RPMI8226 (cell line): ENCODE results near the gene GNAS-AS1.

Experiments
- DNase-seq: peaks from one replicate; pipeline ENCODE4 v3.0.0-alpha.2; 2015

Gene GNAS-AS1

DNA sequence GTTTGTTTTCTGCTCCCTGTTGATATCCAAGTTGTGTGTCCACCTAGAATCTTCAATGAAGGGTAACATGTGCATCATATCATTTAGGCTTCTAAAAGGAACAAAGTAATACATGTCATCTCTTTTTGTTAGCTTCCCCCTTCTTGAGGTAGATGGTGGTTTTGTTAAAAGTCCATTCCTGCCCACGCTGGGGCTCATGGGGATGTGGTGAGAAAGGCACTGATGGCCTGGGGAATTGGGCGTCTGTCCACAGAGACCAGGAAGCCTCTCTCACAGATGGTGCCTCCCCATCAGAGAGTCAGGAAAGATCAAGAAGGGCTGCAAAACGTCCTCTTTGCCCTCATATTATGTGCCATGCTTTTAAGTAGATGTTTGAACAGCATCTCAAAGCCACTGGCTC is 34.3 kb upstream of the GNAS-AS1 start:
- no peak for DNase-seq

- DNase-seq, result no peak
These were observed 32.6 kb upstream of the GNAS-AS1 start for GRCh38 chr20:58883241-58883691.

DNA sequence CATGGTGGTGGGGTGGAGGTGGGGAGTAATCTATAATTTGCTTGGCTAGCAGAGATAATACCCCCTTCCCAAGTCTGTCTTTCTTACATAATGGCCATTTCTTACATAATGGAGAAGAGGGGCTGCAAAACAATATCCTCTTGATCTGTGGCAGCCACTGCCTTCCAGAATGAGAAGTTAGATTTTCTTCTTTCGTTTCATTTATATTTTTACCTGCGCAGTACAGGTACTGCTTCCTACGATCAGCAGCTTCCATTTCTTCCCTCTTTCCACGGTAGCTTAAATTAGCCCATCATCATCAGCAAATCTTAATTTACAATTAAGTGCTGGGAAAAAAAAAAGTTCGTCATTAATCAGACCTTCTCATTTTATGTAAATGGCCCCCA is 32.0 kb upstream of the GNAS-AS1 start:
- no peak for DNase-seq

- DNase-seq, result peak; percentile 15
These were observed 30.5 kb upstream of the GNAS-AS1 start for GRCh38 chr20:58880994-58881752.

GRCh38 chr20:58880441-58880840 is 29.7 kb upstream of the GNAS-AS1 start:
- DNase-seq, result no peak

GRCh38 chr20:58878399-58878798 is 27.7 kb upstream of the GNAS-AS1 start:
- no peak for DNase-seq

DNA sequence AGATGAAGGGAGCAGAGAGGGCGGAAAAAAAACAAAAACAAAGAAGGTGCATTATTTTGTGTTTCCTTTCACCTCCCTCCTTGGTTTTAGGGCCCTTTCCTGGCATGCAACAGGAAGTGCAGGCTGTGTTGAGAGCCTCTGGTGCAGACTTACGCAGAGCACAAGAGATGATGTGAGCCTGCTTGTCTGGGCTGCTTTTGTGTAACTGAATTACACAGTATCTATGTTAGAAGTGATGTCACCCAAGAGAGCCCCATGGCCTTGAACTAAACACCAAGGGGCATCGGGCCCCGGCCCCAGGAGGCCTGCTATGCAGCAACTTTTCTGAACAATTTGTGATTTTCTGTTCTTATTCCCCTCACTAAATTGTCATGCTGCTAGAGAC is 27.3 kb upstream of the GNAS-AS1 start:
- DNase-seq, result no peak

DNA sequence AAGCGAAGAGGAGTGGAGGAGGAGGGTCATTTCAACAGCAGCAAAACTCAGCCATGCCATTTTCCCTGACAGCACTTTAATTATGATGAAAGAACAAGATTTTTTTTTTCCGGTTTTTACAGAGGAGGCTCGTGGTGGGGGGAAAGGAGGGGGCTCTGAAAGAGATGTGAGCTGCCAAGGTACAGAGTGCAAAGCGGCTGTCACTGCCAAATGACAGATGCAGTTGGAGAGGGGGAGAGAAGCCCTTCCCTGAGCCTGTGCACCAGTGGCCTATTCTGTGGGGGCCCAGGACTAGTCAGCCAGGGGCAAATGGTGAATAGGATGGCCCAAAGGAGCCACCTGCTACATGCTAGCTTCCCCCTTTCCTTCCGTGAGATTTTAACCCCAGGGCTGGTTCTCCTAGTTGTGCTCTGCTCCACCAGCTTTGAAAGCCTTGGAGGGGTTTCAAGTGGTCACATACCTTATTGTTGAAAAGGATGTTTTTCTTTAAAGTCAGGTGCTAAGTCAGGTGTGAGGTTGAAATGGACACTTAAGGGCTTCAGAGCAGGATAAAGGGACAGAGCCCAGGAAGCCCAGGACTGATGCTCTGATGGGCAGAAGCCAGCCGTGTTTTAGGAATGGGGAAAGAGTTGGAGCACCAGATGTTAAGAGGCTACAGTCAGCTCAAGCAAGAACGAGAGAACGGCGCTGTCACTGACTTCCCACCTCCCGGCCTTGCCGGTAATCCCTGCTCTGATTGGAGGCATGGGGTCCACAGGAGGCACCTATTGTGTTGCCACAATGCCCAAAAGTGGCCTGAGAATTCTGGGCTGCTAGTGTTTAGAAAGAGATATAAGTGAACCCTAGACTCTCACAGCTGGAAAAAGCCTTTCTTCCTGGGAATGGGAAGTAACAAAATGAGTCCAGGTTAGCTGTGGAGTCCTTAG is 26.6 kb upstream of the GNAS-AS1 start:
- no peak for DNase-seq

DNA sequence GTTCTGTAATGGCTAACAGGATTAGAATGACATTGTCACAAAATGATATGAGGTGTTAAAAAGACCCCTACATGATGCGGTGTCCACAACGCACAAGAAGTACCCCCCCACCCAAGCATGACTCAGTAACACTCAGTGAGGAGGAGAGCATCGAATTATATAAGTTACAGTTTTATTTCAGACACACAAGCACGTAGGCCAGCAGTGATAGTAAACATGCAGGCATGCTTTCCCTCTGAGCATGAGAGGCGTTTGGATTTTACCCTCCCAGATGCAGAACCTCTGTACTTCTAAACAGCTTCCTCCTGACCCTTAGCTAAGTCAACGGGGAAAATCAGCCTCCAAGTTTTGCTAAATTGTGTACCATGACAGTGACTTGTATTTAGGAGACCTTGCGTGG is 25.7 kb upstream of the GNAS-AS1 start:
- DNase-seq, result no peak

DNA sequence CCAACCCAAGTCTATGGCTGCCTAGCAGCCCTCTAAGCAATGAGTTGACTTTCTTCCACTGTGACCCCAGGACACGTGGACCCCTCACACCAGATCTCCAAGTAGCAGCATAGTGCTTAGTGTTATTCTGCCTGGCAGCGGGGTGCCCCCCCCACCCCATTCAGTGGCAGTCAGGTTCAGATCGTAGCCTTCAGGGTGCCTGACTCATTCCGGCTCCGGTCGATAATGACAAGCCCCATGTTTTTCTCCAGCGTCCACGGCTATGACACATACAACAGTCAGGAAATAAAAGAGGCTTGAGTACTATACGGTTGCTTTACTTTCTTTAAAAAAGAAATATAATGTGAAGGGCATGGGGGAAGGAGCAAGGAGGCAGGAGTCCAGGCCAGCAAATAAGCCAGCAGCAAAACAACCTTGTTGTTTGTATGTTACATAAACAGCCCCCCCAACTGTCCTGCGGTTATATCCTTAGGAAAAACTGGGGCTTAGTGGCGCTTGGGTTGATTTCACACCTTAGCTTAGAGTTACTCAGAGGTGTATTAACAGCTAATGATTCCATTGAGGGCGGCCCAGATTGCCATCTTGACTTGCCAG is 24.9 kb upstream of the GNAS-AS1 start:
- no peak for DNase-seq

DNA sequence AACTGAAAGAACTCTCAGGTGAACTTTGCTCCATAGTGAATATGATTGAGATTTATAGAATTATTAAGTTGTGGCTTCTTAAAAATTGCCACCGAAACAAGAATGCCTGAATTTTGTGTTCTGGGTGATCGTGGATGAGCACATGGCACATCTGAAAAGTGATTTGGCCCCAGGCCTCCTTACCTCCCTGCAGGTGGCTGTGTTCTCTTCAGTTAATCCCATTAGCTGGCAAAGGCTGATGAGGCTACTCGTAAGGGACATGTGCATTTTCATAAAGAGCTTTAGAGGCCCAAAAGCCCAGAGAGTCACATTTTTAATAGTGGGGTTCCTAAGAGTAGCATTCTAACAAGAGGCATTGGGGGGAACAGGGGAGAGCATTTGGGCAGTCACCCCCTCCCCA is 24.4 kb upstream of the GNAS-AS1 start:
- DNase-seq, result no peak

GRCh38 chr20:58874469-58874868 is 23.8 kb upstream of the GNAS-AS1 start:
- DNase-seq, result no peak

DNA sequence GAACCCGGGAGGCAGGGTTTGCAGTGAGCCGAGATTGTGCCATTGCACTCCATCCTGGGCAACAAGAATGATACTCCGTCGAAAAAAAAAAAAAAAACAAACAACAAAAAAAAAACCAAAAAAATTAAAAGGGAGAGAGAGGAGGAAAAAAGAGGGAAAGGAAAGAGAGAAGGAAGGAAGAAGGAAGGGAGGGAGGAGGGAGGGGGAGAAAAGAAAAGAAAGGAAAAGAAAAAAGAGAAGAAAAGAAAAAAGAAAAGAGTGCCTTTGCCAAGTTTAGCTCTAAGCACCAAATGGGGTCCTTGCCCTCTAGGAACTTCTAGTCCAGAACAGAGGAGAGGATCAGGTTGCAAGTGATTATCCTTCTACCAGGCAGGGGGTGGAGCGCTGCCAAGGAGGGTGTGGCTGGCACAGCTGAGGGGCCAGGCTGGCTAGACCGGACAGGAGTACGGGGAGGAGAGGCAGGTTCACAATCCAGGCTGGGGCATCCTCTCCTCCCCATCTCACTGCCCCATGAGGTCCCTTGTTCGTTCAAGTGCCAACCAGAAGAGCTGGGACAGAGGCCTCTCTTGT is 20.9 kb upstream of the GNAS-AS1 start:
- DNase-seq, result peak; percentile 20

- peak; percentile 58 for DNase-seq
These were observed 19.8 kb upstream of the GNAS-AS1 start for GRCh38 chr20:58870293-58871014.

GRCh38 chr20:58869662-58870227 is 19.0 kb upstream of the GNAS-AS1 start:
- no peak for DNase-seq

GRCh38 chr20:58868795-58869194 is 18.1 kb upstream of the GNAS-AS1 start:
- peak; percentile 30 for DNase-seq

- DNase-seq, result no peak
These were observed 16.5 kb upstream of the GNAS-AS1 start for GRCh38 chr20:58867211-58867610.

DNA sequence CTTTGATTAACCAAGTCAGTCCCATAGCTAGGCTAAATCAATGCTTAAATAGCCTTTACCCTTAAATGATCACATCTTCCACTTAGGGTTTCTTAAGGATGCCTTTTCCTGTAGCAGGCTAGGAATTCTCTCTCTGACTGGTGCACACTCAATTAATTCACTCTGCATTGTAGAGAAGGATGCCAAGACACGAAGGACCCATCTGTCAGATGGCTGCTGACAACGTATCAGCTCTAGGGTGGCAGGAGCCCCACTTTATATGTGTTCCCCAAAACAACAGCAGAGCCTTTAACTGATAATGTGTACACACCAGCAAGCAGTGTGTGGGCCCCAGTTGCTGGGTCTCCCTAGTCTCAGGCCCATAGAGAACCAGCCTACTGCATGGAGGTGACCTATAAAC is 15.1 kb upstream of the GNAS-AS1 start:
- DNase-seq, result no peak

- peak; percentile 16 for DNase-seq
These were observed 13.6 kb upstream of the GNAS-AS1 start for GRCh38 chr20:58864346-58864745.

GRCh38 chr20:58863044-58863790 is 12.5 kb upstream of the GNAS-AS1 start:
- no peak for DNase-seq
